H1 (cell line): ENCODE measurements around the gene NCAPD3.

Source experiments
- ATF2 ChIP-seq: IDR thresholded peaks from 2 replicates; pipeline ENCODE4 v1.6.1; 2012; ENCODE audit warnings: low read length, inconsistent platforms
- ATF3 ChIP-seq: IDR thresholded peaks from 2 replicates; pipeline ENCODE4 v1.6.1; 2011; ENCODE audit warnings: low read depth, mild to moderate bottlenecking, low read length; ENCODE audit not compliant: insufficient read depth
- POLR2AphosphoS5 ChIP-seq: IDR thresholded peaks from 2 replicates; pipeline ENCODE4 v1.6.1; 2011; ENCODE audit warnings: low read depth, low read length
- RFX5 ChIP-seq: IDR thresholded peaks from 2 replicates; pipeline ENCODE4 v1.6.1; 2011; ENCODE audit warnings: low read depth, low read length, improper control_type of control experiment, borderline replicate concordance
- TF ChIP-seq, protein P1 (sequence below), 3 experiments: IDR thresholded peaks; 1 replicate in 2 of 3; 2 replicates in 1 of 3; pipeline versions ENCODE4 v1.5.1 to v1.6.1; 2011; ENCODE audit warnings: low read length in 3 of 3, mild to moderate bottlenecking in 3 of 3, inconsistent platforms in 2 of 3, low read depth in 1 of 3, moderate library complexity in 1 of 3; ENCODE audit not compliant: insufficient read depth in 1 of 3; ENCODE audit errors: control extremely low read depth in 1 of 3

DNA sequence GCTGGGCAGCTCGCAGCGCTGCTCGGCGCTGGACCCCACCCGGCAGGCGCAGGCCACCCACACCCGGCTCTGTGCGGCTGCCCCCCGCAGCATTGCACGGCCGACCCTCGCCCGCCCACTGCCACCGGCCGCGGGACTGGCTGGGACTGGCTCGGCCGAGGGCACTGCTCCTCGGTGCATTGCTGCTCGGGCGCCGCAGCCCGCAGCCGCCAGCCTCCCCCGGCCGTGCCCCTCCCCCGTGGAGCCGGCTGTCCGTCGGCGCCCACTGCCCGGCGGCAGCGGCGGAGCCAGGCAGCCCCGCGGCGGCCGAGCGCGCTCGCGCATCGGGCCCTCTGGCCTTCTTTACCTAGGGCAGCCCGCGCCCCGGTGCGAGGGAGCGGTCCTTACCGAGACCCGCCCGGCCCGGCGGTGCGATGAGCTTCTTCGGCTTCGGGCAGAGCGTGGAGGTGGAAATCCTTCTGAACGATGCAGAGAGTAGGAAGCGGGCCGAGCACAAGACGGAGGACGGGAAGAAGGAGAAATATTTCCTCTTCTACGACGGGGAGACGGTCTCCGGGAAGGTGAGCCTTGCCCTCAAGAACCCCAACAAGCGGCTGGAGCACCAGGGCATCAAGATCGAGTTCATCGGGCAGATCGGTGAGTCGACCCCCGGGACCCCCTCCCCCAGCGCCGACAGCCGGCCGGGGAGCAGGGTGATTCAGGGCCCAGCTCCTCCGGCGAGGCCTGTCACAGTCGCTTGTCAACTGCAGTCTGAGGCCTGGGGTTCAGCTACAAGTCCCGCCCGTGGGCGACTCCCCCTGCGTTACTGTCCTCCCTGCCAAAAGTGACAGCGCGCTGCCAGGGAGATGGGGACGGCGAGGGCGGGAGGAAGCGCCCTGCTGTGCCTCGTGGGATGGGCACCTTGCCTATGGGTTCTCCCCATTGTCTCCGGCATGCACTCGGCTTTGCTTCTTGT is 1.2 kb upstream of the NCAPD3 start:
- TF ChIP-seq RFX5 (no peak), ATF3 (no peak), POLR2AphosphoS5 (no peak), ATF2 (no peak)
- TF ChIP-seq, protein P1, sequence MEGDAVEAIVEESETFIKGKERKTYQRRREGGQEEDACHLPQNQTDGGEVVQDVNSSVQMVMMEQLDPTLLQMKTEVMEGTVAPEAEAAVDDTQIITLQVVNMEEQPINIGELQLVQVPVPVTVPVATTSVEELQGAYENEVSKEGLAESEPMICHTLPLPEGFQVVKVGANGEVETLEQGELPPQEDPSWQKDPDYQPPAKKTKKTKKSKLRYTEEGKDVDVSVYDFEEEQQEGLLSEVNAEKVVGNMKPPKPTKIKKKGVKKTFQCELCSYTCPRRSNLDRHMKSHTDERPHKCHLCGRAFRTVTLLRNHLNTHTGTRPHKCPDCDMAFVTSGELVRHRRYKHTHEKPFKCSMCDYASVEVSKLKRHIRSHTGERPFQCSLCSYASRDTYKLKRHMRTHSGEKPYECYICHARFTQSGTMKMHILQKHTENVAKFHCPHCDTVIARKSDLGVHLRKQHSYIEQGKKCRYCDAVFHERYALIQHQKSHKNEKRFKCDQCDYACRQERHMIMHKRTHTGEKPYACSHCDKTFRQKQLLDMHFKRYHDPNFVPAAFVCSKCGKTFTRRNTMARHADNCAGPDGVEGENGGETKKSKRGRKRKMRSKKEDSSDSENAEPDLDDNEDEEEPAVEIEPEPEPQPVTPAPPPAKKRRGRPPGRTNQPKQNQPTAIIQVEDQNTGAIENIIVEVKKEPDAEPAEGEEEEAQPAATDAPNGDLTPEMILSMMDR (IDR thresholded peaks at IDR 0.05; ENCODE audit: control extremely low read depth in 1 of 3, insufficient read depth in 1 of 3, low read depth in 1 of 3, low read length in 3 of 3) = no peak
